ENCODE data around the gene OR1K1.

The OR1K1 gene

GRCh38 chr9:122780026-122780425 lies 19.9 kb upstream of the OR1K1 start:
- TF ChIP-seq CTCF (conservative IDR thresholded peaks at IDR 0.05; ENCODE audit: low read length), result no peak
- H3K4me3 ChIP-seq (ENCODE audit: low read length), result no peak overlapping the region

GRCh38 chr9:122781671-122782070 lies 18.3 kb upstream of the OR1K1 start:
- no peak for DNase-seq (ENCODE audit: low read depth)
- no peak for TF ChIP-seq CTCF (conservative IDR thresholded peaks at IDR 0.05; ENCODE audit: low read length)
- no peak overlapping the region for H3K4me3 ChIP-seq (ENCODE audit: low read length)

More at GRCh38 chr9:122780026-122780425, 19.9 kb upstream of the OR1K1 start:
- DNase-seq (ENCODE audit: low read depth), result no peak

GRCh38 chr9:122785269-122785668 lies 14.7 kb upstream of the OR1K1 start:
- no peak for TF ChIP-seq CTCF (conservative IDR thresholded peaks at IDR 0.05; ENCODE audit: low read length)
- DNase-seq (ENCODE audit: low read depth), result no peak
- no peak overlapping the region for H3K4me3 ChIP-seq (ENCODE audit: low read length)

- H3K4me3 ChIP-seq (ENCODE audit: low read length), result no peak overlapping the region
- no peak for TF ChIP-seq CTCF (conservative IDR thresholded peaks at IDR 0.05; ENCODE audit: low read length)
- DNase-seq (ENCODE audit: low read depth), result no peak
Observed at GRCh38 chr9:122786338-122786737, 13.6 kb upstream of the OR1K1 start.

- no peak within 1 kb of the TSS for H3K4me3 ChIP-seq (ENCODE audit: low read length)
Observed at GRCh38 chr9:122788831-122789230, 11.1 kb upstream of the OR1K1 start, which contains the start of gene OR5C1. TSS of gene OR5C1 (plus strand) at chr9:122788933. CDS start at chr9:122788933, 0 bp downstream.

GRCh38 chr9:122789256-122790046 lies 10.5 kb upstream of the OR1K1 start:
- H3K4me3 ChIP-seq (ENCODE audit: low read length), result no peak overlapping the region
- TF ChIP-seq CTCF (conservative IDR thresholded peaks at IDR 0.05; ENCODE audit: low read length), result no peak
- no peak for DNase-seq (ENCODE audit: low read depth)

More at GRCh38 chr9:122788831-122789230, 11.1 kb upstream of the OR1K1 start, which contains the start of gene OR5C1:
- no peak for TF ChIP-seq CTCF (conservative IDR thresholded peaks at IDR 0.05; ENCODE audit: low read length)
- DNase-seq (ENCODE audit: low read depth), result no peak

Data from AG10803 (cell line).